ENCODE measurements around the gene CCDC183.
"Not testable (repeated sequence)": the region's sequence is repeated elsewhere in the genome, so short reads cannot be mapped to it uniquely, and the experiment has no call there.

The CCDC183 gene

GRCh38 chr9:136774416-136775045 is 21.6 kb upstream of the CCDC183 start:
- Histone ChIP-seq H3K9ac (ENCODE audit: low read length) (no peak overlapping the region), H3K4me3 (ENCODE audit: low read length) (no peak overlapping the region), H3K9me3 (ENCODE audit: control insufficient read depth, low read depth, low read length) (peaks cover 5% of the 10 kb centered on the region), H3K36me3 (ENCODE audit: control insufficient read depth, low read depth, low read length) (no peaks in the 10 kb centered on the region), H3K27ac (ENCODE audit: low read length) (no peak overlapping the region), H3K27me3 (ENCODE audit: control insufficient read depth, insufficient read depth, low read length) (peaks cover 6% of the 10 kb centered on the region), H3K4me1 (ENCODE audit: control insufficient read depth, low read depth, low read length) (no peaks in the 10 kb centered on the region)

- Histone ChIP-seq H3K9ac (ENCODE audit: low read length) (no peak overlapping the region), H3K27ac (ENCODE audit: low read length) (no peak overlapping the region), H3K4me3 (ENCODE audit: low read length) (no peak overlapping the region), H3K36me3 (ENCODE audit: control insufficient read depth, low read depth, low read length) (no peaks in the 10 kb centered on the region), H3K9me3 (ENCODE audit: control insufficient read depth, low read depth, low read length) (peaks cover 5% of the 10 kb centered on the region), H3K27me3 (ENCODE audit: control insufficient read depth, insufficient read depth, low read length) (peaks cover 6% of the 10 kb centered on the region), H3K4me1 (ENCODE audit: control insufficient read depth, low read depth, low read length) (no peaks in the 10 kb centered on the region)
These were observed 20.9 kb upstream of the CCDC183 start for GRCh38 chr9:136775191-136775590.

- H3K36me3 ChIP-seq (ENCODE audit: control insufficient read depth, low read depth, low read length) = no peaks in the 10 kb centered on the region
- H3K9ac ChIP-seq (ENCODE audit: low read length) = no peak overlapping the region
- peaks cover 6% of the 10 kb centered on the region for H3K27me3 ChIP-seq (ENCODE audit: control insufficient read depth, insufficient read depth, low read length)
- H3K9me3 ChIP-seq (ENCODE audit: control insufficient read depth, low read depth, low read length) = peaks cover 5% of the 10 kb centered on the region
- H3K27ac ChIP-seq (ENCODE audit: low read length) = no peak overlapping the region
- no peak overlapping the region for H3K4me3 ChIP-seq (ENCODE audit: low read length)
- H3K4me1 ChIP-seq (ENCODE audit: control insufficient read depth, low read depth, low read length) = no peaks in the 10 kb centered on the region
These were observed 19.2 kb upstream of the CCDC183 start for GRCh38 chr9:136776947-136777346.

GRCh38 chr9:136777359-136777758 is 18.8 kb upstream of the CCDC183 start:
- H3K9me3 ChIP-seq (ENCODE audit: control insufficient read depth, low read depth, low read length) = peaks cover 5% of the 10 kb centered on the region
- no peaks in the 10 kb centered on the region for H3K4me1 ChIP-seq (ENCODE audit: control insufficient read depth, low read depth, low read length)
- no peak overlapping the region for H3K27ac ChIP-seq (ENCODE audit: low read length)
- peaks cover 6% of the 10 kb centered on the region for H3K27me3 ChIP-seq (ENCODE audit: control insufficient read depth, insufficient read depth, low read length)
- H3K36me3 ChIP-seq (ENCODE audit: control insufficient read depth, low read depth, low read length) = no peaks in the 10 kb centered on the region
- no peak overlapping the region for H3K4me3 ChIP-seq (ENCODE audit: low read length)
- H3K9ac ChIP-seq (ENCODE audit: low read length) = no peak overlapping the region

- Histone ChIP-seq H3K27me3 (ENCODE audit: control insufficient read depth, insufficient read depth, low read length) (peaks cover 6% of the 10 kb centered on the region), H3K9ac (ENCODE audit: low read length) (no peak overlapping the region), H3K4me1 (ENCODE audit: control insufficient read depth, low read depth, low read length) (no peaks in the 10 kb centered on the region), H3K4me3 (ENCODE audit: low read length) (no peak overlapping the region), H3K36me3 (ENCODE audit: control insufficient read depth, low read depth, low read length) (no peaks in the 10 kb centered on the region), H3K27ac (ENCODE audit: low read length) (no peak overlapping the region), H3K9me3 (ENCODE audit: control insufficient read depth, low read depth, low read length) (no peaks in the 10 kb centered on the region)
These were observed 16.3 kb upstream of the CCDC183 start for GRCh38 chr9:136779808-136780207.

- Histone ChIP-seq H3K36me3 (ENCODE audit: control insufficient read depth, low read depth, low read length) (no peaks in the 10 kb centered on the region), H3K4me1 (ENCODE audit: control insufficient read depth, low read depth, low read length) (no peaks in the 10 kb centered on the region), H3K27ac (ENCODE audit: low read length) (no peak overlapping the region)
These were observed 13.7 kb upstream of the CCDC183 start for GRCh38 chr9:136782452-136782851.

GRCh38 chr9:136784249-136784996 is 11.7 kb upstream of the CCDC183 start:
- no peak overlapping the region for H3K9ac ChIP-seq (ENCODE audit: low read length)
- H3K4me1 ChIP-seq (ENCODE audit: control insufficient read depth, low read depth, low read length) = no peaks in the 10 kb centered on the region
- no peaks in the 10 kb centered on the region for H3K27me3 ChIP-seq (ENCODE audit: control insufficient read depth, insufficient read depth, low read length)
- no peak overlapping the region for H3K27ac ChIP-seq (ENCODE audit: low read length)
- no peak overlapping the region for H3K4me3 ChIP-seq (ENCODE audit: low read length)
- H3K36me3 ChIP-seq (ENCODE audit: control insufficient read depth, low read depth, low read length) = no peaks in the 10 kb centered on the region
- H3K9me3 ChIP-seq (ENCODE audit: control insufficient read depth, low read depth, low read length) = no peaks in the 10 kb centered on the region

More at GRCh38 chr9:136782452-136782851, 13.7 kb upstream of the CCDC183 start:
- Histone ChIP-seq H3K9ac (ENCODE audit: low read length) (no peak overlapping the region), H3K27me3 (ENCODE audit: control insufficient read depth, insufficient read depth, low read length) (peaks cover 6% of the 10 kb centered on the region), H3K9me3 (ENCODE audit: control insufficient read depth, low read depth, low read length) (no peaks in the 10 kb centered on the region), H3K4me3 (ENCODE audit: low read length) (no peak overlapping the region)

GRCh38 chr9:136784997-136785361 is 11.2 kb upstream of the CCDC183 start:
- H3K27ac ChIP-seq (ENCODE audit: low read length) = no peak overlapping the region
- H3K36me3 ChIP-seq (ENCODE audit: control insufficient read depth, low read depth, low read length) = no peaks in the 10 kb centered on the region
- no peaks in the 10 kb centered on the region for H3K4me1 ChIP-seq (ENCODE audit: control insufficient read depth, low read depth, low read length)
- no peaks in the 10 kb centered on the region for H3K9me3 ChIP-seq (ENCODE audit: control insufficient read depth, low read depth, low read length)
- H3K27me3 ChIP-seq (ENCODE audit: control insufficient read depth, insufficient read depth, low read length) = no peaks in the 10 kb centered on the region
- H3K9ac ChIP-seq (ENCODE audit: low read length) = no peak overlapping the region
- no peak overlapping the region for H3K4me3 ChIP-seq (ENCODE audit: low read length)

- not testable (repeated sequence) for H3K9me3 ChIP-seq (ENCODE audit: control insufficient read depth, low read depth, low read length); H3K9ac ChIP-seq (ENCODE audit: low read length); H3K27ac ChIP-seq (ENCODE audit: low read length); H3K36me3 ChIP-seq (ENCODE audit: control insufficient read depth, low read depth, low read length); H3K4me3 ChIP-seq (ENCODE audit: low read length); H3K27me3 ChIP-seq (ENCODE audit: control insufficient read depth, insufficient read depth, low read length); H3K4me1 ChIP-seq (ENCODE audit: control insufficient read depth, low read depth, low read length)
These were observed 10.4 kb upstream of the CCDC183 start for GRCh38 chr9:136785565-136786355.

GRCh38 chr9:136786451-136786850 is 9.7 kb upstream of the CCDC183 start:
- H3K27me3 ChIP-seq (ENCODE audit: control insufficient read depth, insufficient read depth, low read length) = no peaks in the 10 kb centered on the region
- no peaks in the 10 kb centered on the region for H3K9me3 ChIP-seq (ENCODE audit: control insufficient read depth, low read depth, low read length)
- H3K27ac ChIP-seq (ENCODE audit: low read length) = no peak overlapping the region
- H3K4me1 ChIP-seq (ENCODE audit: control insufficient read depth, low read depth, low read length) = peaks cover 4% of the 10 kb centered on the region
- no peak overlapping the region for H3K9ac ChIP-seq (ENCODE audit: low read length)
- no peak overlapping the region for H3K4me3 ChIP-seq (ENCODE audit: low read length)
- H3K36me3 ChIP-seq (ENCODE audit: control insufficient read depth, low read depth, low read length) = no peaks in the 10 kb centered on the region

GRCh38 chr9:136786983-136787382 is 9.2 kb upstream of the CCDC183 start:
- H3K9me3 ChIP-seq (ENCODE audit: control insufficient read depth, low read depth, low read length); H3K36me3 ChIP-seq (ENCODE audit: control insufficient read depth, low read depth, low read length); H3K9ac ChIP-seq (ENCODE audit: low read length); H3K27me3 ChIP-seq (ENCODE audit: control insufficient read depth, insufficient read depth, low read length); H3K4me1 ChIP-seq (ENCODE audit: control insufficient read depth, low read depth, low read length); H3K4me3 ChIP-seq (ENCODE audit: low read length); H3K27ac ChIP-seq (ENCODE audit: low read length): not testable (repeated sequence)

Measured in iPS-18a (cell line).